Activated T-helper 17 cell treated with anti-CD3 and anti-CD28 coated beads, Interleukin-2, amount 50 U/mL, for 72 hours (primary cell): ENCODE measurements around the gene ACER1. TPM values are rescaled to one million over a fixed set of nuclear protein-coding genes. Genes with fewer than 3 reads are reported as not detected.
A peak's percentile ranks its signal among the peaks of the same experiment; 100 is the strongest.

Experiments
- ATAC-seq: fragments of 150-1000 bp; cut with Tn5 transposase; replicated peaks from 2 replicates; pipeline ENCODE4 v1.10.0; 2021; ENCODE audit warnings: mild to moderate bottlenecking, moderate library complexity
- H3K27ac Mint-ChIP-seq: one replicate; pipeline ENCODE4 v1.8.0; 2022; ENCODE audit warnings: mixed read lengths
- H3K27me3 Mint-ChIP-seq: one replicate; pipeline ENCODE4 v1.8.0; 2022; ENCODE audit warnings: mixed read lengths
- H3K36me3 Mint-ChIP-seq: one replicate; pipeline ENCODE4 v1.8.0; 2022; ENCODE audit warnings: low read depth, mild to moderate bottlenecking, mixed read lengths
- H3K4me1 Mint-ChIP-seq: one replicate; pipeline ENCODE4 v1.8.0; 2022; ENCODE audit warnings: mixed read lengths
- H3K4me3 Mint-ChIP-seq: one replicate; pipeline ENCODE4 v1.8.0; 2022; ENCODE audit warnings: mild to moderate bottlenecking, mixed read lengths
- H3K9me3 Mint-ChIP-seq: one replicate; pipeline ENCODE4 v1.8.0; 2022; ENCODE audit warnings: mixed read lengths
- total RNA-seq, 2 donors: library from RNA; stranded (reverse); gene quantifications; one replicate each; pipeline ENCODE4 v1.2.3, GENCODE V29; 2022

Gene ACER1, protein sequence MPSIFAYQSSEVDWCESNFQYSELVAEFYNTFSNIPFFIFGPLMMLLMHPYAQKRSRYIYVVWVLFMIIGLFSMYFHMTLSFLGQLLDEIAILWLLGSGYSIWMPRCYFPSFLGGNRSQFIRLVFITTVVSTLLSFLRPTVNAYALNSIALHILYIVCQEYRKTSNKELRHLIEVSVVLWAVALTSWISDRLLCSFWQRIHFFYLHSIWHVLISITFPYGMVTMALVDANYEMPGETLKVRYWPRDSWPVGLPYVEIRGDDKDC
- not detected for total RNA-seq

DNA sequence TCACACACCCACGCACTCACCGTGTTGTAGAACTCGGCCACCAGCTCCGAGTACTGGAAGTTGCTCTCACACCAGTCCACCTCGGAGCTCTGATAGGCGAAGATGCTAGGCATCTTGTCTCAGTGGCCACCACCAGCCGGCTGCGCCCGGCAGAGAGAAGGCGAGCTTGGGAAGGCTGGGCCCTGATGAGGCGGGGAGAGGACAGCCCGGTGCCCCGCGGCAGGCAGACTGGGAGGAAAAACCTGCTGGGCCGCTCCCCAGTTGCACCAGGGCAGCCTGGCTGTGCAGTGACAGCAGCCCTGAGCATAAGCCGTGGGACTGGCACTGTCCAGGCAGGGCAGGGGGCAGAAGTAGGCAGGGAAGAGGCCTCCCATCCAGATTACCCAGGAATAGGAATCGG lies at the start of gene ACER1:
Gene ACER1 (minus strand): TSS at position 174 of the 400 bp plus-strand sequence. CDS start 61 bp downstream, at position 113.
- H3K27ac Mint-ChIP-seq = no peak within 1 kb of the TSS
- H3K9me3 Mint-ChIP-seq = no peaks in the 10 kb centered on the region
- no peak for ATAC-seq
- H3K27me3 Mint-ChIP-seq = no peaks in the 10 kb centered on the region
- no peaks in the 10 kb centered on the region for H3K36me3 Mint-ChIP-seq
- no peak within 1 kb of the TSS for H3K4me3 Mint-ChIP-seq
- H3K4me1 Mint-ChIP-seq = no peaks in the 10 kb centered on the region

DNA sequence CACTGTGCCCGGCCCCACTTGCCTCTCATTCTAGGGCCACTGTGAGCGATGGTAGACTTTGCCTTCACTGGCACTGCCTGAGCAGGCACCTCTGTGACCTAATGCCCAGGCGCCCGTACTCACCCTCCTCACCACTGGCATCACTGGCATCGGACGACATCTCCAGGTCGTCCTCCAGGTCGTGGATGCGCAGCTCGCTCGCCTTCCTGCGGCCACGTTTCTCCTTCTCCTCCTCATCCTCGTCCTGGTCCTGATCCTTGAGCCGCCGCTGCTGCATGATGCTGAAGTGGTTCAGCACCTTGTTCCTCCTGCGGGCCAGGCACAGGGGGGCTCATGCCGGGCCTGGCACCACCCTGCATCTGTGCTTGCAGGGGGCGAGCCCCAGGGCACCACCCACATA lies 49.8 kb upstream of the ACER1 start:
- Mint-ChIP-seq H3K27me3 (no peaks in the 10 kb centered on the region), H3K4me1 (peaks cover under 1% of the 10 kb centered on the region), H3K36me3 (peaks cover 98% of the 10 kb centered on the region), H3K4me3 (no peak overlapping the region), H3K9me3 (no peaks in the 10 kb centered on the region), H3K27ac (no peak overlapping the region)
- ATAC-seq = no peak

DNA sequence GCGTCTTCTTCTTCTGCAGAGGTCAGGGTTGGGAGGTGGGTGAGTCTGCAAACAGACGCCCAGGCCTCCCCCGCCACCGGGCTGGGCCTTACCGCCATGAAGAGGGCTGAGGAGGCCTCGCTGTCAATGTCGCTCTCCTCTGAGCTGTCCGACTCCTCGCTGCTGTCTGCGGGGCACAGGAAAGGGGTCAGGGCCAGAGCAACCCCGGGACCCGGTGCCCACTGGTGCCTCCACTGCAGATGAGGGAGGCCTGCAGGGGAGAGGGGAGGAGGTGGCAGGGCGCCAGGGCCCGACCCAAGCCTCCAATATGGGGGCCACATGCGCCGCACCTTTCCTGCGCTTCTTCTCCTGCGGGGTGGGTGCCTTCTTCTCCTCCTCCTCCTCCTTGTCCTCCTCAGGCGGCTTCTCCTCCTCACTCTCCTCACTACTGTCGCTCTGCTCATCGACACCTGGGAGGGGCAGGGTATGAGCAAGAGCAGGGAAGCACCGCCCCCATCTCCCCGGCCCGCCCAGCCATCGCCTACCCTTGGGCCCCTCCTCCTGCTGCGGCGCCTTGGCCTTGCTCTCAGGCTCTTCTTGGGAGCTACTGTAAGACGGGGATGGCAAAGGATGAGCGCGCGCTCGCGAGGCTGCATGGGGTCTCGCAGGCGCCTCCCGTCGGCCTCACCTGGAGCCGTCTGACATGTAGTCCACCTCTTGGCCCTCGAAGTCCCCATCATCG lies 47.8 kb upstream of the ACER1 start:
- Mint-ChIP-seq H3K27me3 (no peaks in the 10 kb centered on the region), H3K4me1 (no peaks in the 10 kb centered on the region), H3K27ac (no peak overlapping the region), H3K4me3 (no peak overlapping the region), H3K9me3 (no peaks in the 10 kb centered on the region), H3K36me3 (peaks cover 78% of the 10 kb centered on the region)
- no peak for ATAC-seq

DNA sequence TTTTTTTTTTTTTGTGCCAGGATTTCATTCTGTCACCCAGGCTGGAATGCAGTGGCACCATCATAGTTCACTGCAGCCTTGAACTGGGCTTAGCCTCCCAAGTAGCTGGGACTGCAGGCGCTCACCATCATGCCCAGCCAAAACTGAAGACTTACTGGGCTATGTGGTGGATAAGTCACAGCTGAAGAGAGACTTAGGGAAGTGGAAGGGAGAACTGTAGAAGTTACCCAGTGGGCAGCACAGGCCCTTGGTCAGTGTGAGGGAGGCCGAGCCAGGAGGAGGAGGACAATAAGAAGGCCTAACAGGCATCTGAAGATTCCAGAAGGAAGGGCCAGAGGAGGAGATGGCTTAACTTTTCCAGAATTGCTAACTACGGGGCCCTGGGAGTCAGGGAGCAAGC lies 46.3 kb upstream of the ACER1 start:
- no peak overlapping the region for H3K4me3 Mint-ChIP-seq
- H3K4me1 Mint-ChIP-seq = no peaks in the 10 kb centered on the region
- ATAC-seq = no peak
- H3K36me3 Mint-ChIP-seq = peaks cover 64% of the 10 kb centered on the region
- H3K27ac Mint-ChIP-seq = no peak overlapping the region
- H3K27me3 Mint-ChIP-seq = no peaks in the 10 kb centered on the region
- no peaks in the 10 kb centered on the region for H3K9me3 Mint-ChIP-seq

- ATAC-seq = no peak
- no peaks in the 10 kb centered on the region for H3K4me1 Mint-ChIP-seq
Observed at GRCh38 chr19:6378486-6378885, 45.1 kb upstream of the ACER1 start.

GRCh38 chr19:6378041-6378440 lies 44.6 kb upstream of the ACER1 start:
- ATAC-seq = no peak
- H3K27me3 Mint-ChIP-seq = no peaks in the 10 kb centered on the region
- H3K36me3 Mint-ChIP-seq = peaks cover 48% of the 10 kb centered on the region
- H3K27ac Mint-ChIP-seq = no peak overlapping the region
- no peaks in the 10 kb centered on the region for H3K9me3 Mint-ChIP-seq
- no peak overlapping the region for H3K4me3 Mint-ChIP-seq
- no peaks in the 10 kb centered on the region for H3K4me1 Mint-ChIP-seq

More at GRCh38 chr19:6378486-6378885, 45.1 kb upstream of the ACER1 start:
- no peak overlapping the region for H3K27ac Mint-ChIP-seq
- no peaks in the 10 kb centered on the region for H3K9me3 Mint-ChIP-seq
- H3K36me3 Mint-ChIP-seq = peaks cover 53% of the 10 kb centered on the region
- H3K27me3 Mint-ChIP-seq = no peaks in the 10 kb centered on the region
- H3K4me3 Mint-ChIP-seq = no peak overlapping the region

- Mint-ChIP-seq H3K36me3 (peaks cover 34% of the 10 kb centered on the region), H3K4me1 (peaks cover 4% of the 10 kb centered on the region), H3K27ac (no peak overlapping the region), H3K4me3 (no peak overlapping the region), H3K9me3 (no peaks in the 10 kb centered on the region), H3K27me3 (no peaks in the 10 kb centered on the region)
- ATAC-seq = no peak
Observed at GRCh38 chr19:6376512-6377190, 43.2 kb upstream of the ACER1 start.

GRCh38 chr19:6375411-6376010 lies 42.1 kb upstream of the ACER1 start, which contains the start of gene PSPN:
PSPN (minus strand) TSS chr19:6375933; CDS start chr19:6375849, 84 bp downstream.
- H3K27ac Mint-ChIP-seq = no peak within 1 kb of the TSS
- peaks cover 4% of the 10 kb centered on the region for H3K4me1 Mint-ChIP-seq
- H3K4me3 Mint-ChIP-seq = peak within 1 kb of the TSS; percentile 16
- H3K27me3 Mint-ChIP-seq = no peaks in the 10 kb centered on the region
- H3K9me3 Mint-ChIP-seq = no peaks in the 10 kb centered on the region
- H3K36me3 Mint-ChIP-seq = peaks cover 23% of the 10 kb centered on the region
- ATAC-seq = no peak

GRCh38 chr19:6374711-6375410 lies 41.4 kb upstream of the ACER1 start:
- H3K9me3 Mint-ChIP-seq = no peaks in the 10 kb centered on the region
- H3K27ac Mint-ChIP-seq = no peak overlapping the region
- peaks cover 6% of the 10 kb centered on the region for H3K4me1 Mint-ChIP-seq
- no peak for ATAC-seq
- H3K36me3 Mint-ChIP-seq = peaks cover 21% of the 10 kb centered on the region
- peak overlapping the region; percentile 16 for H3K4me3 Mint-ChIP-seq
- H3K27me3 Mint-ChIP-seq = no peaks in the 10 kb centered on the region

GRCh38 chr19:6374161-6374709 lies 40.8 kb upstream of the ACER1 start:
- H3K27ac Mint-ChIP-seq = no peak overlapping the region
- peaks cover 12% of the 10 kb centered on the region for H3K4me1 Mint-ChIP-seq
- H3K36me3 Mint-ChIP-seq = peaks cover 21% of the 10 kb centered on the region
- H3K4me3 Mint-ChIP-seq = peak overlapping the region; percentile 78
- H3K9me3 Mint-ChIP-seq = no peaks in the 10 kb centered on the region
- no peaks in the 10 kb centered on the region for H3K27me3 Mint-ChIP-seq
- ATAC-seq = no peak

- no peak for ATAC-seq
- no peaks in the 10 kb centered on the region for H3K9me3 Mint-ChIP-seq
Observed at GRCh38 chr19:6373813-6374108, 40.3 kb upstream of the ACER1 start.

GRCh38 chr19:6373096-6373812 lies 39.8 kb upstream of the ACER1 start:
- H3K9me3 Mint-ChIP-seq = no peaks in the 10 kb centered on the region
- peak overlapping the region; percentile 78 for H3K4me3 Mint-ChIP-seq
- peak overlapping the region; percentile 84 for H3K27ac Mint-ChIP-seq
- H3K27me3 Mint-ChIP-seq = no peaks in the 10 kb centered on the region
- peak; percentile 75 for ATAC-seq
- H3K36me3 Mint-ChIP-seq = peaks cover 21% of the 10 kb centered on the region
- H3K4me1 Mint-ChIP-seq = peaks cover 13% of the 10 kb centered on the region

More at GRCh38 chr19:6373813-6374108, 40.3 kb upstream of the ACER1 start:
- H3K27me3 Mint-ChIP-seq = no peaks in the 10 kb centered on the region
- peak overlapping the region; percentile 78 for H3K4me3 Mint-ChIP-seq
- peak overlapping the region; percentile 84 for H3K27ac Mint-ChIP-seq
- peaks cover 21% of the 10 kb centered on the region for H3K36me3 Mint-ChIP-seq
- H3K4me1 Mint-ChIP-seq = peaks cover 13% of the 10 kb centered on the region

DNA sequence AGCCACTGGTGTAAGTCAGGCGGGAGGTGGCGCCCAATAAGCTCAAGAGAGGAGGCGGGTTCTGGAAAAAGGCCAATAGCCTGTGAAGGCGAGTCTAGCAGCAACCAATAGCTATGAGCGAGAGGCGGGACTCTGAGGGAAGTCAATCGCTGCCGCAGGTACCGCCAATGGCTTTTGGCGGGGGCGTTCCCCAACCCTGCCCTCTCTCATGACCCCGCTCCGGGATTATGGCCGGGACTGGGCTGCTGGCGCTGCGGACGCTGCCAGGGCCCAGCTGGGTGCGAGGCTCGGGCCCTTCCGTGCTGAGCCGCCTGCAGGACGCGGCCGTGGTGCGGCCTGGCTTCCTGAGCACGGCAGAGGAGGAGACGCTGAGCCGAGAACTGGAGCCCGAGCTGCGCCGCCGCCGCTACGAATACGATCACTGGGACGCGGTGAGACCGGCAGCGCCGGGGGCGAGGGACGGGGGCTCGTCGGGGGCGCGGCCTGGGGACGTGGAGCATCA lies 39.2 kb upstream of the ACER1 start, which contains the start of gene ALKBH7:
Gene ALKBH7 (plus strand): TSS at position 201 of the 502 bp plus-strand sequence. CDS start 27 bp downstream, at position 228.
- peaks cover 13% of the 10 kb centered on the region for H3K4me1 Mint-ChIP-seq
- H3K27me3 Mint-ChIP-seq = no peaks in the 10 kb centered on the region
- peak within 1 kb of the TSS; percentile 84 for H3K27ac Mint-ChIP-seq
- peak within 1 kb of the TSS; percentile 78 for H3K4me3 Mint-ChIP-seq
- no peaks in the 10 kb centered on the region for H3K9me3 Mint-ChIP-seq
- H3K36me3 Mint-ChIP-seq = peaks cover 26% of the 10 kb centered on the region
- peak; percentile 84 for ATAC-seq
